ENCODE results near the gene WNT3.
"Not testable (repeated sequence)": the region's sequence is repeated elsewhere in the genome, so short reads cannot be mapped to it uniquely, and the experiment has no call there.

Gene WNT3

GRCh38 chr17:46812624-46813318 is 5.7 kb downstream of the WNT3 start:
- no peak for DNase-seq

- DNase-seq: no peak
Measured at GRCh38 chr17:46811978-46812583, 6.4 kb downstream of the WNT3 start.

DNA sequence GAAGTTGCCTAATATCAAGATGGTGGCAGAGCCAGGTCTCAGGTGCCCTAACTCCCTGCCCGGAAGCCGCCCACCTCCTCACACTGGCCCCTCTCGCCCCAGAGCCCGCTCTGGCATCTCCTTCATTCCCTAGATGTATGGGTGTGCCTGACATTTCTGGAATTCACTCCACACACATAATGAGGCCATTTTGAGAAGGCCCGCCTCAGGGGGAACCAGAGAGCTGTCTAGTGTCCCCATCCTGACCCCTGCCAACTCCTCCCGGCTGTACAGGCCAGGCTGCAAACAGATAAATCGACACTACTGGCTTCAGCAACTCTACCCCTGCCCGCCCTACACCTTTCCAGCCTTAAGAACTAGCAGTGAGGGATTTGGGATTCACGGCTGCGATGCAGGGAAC is 7.7 kb downstream of the WNT3 start:
- no peak for DNase-seq

DNA sequence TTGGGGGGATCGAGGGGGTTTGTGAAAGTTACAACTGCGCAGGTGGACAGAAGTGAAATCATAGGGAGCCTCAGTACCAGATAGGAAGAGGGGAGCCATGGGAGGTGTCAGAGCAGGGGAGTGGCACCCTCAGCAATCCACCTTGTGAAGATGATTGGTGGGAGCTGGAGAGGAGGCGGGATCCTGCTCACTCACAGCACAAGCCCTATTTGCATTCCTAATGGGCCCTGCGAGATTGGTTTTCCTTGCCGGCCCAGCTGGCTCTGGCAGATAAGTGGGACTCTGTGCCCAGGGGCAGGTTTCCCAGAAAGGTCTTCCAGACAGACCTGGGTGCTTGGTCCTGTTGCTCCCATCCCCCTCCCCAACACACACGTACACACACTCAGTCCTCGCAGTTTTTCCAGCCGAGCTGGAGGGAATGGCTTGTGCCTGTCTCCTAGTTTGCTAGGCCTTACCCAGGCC is 9.4 kb downstream of the WNT3 start:
- no peak for DNase-seq

DNA sequence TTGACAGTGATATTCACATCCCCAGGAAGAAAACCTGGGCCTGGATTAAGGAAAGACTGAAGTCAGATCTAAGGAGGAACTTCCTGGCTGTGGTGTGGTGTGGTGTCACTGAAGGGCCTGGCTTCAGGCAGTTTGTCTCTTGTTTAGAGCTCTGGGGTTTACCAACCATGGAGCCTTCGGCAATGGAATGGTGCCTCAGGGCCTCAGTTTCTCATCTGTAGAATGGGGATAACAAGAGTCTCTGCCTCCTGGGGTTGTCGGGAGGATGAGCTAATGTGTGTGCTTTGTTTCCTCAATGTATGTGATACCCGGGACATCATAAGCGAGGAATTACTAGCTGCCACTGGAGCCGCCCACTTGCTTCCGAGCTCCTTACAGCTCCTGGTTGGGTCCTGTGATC is 12.7 kb downstream of the WNT3 start:
- DNase-seq: no peak

DNA sequence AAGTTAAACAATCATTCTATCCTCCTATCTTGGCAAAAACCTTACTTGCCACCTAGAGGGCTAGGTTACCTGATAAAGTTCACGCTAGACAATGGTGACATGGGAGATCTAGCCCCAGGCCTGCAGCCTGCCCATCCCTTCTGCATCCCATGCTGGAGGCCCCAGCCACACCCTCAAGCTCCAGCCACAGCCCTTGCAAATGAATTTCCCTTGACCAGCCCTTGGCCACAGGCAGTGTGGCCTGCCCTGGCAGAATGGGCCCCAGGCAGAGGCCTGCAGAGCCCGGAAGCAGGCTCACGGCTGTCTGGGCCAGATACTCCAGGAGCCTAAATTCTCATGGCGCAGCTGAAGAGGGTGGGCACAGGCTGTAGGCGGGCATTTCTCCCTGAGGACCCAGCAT is 14.9 kb downstream of the WNT3 start:
- DNase-seq: no peak

- no peak for DNase-seq
Measured at GRCh38 chr17:46802800-46803199, 15.7 kb downstream of the WNT3 start.

DNA sequence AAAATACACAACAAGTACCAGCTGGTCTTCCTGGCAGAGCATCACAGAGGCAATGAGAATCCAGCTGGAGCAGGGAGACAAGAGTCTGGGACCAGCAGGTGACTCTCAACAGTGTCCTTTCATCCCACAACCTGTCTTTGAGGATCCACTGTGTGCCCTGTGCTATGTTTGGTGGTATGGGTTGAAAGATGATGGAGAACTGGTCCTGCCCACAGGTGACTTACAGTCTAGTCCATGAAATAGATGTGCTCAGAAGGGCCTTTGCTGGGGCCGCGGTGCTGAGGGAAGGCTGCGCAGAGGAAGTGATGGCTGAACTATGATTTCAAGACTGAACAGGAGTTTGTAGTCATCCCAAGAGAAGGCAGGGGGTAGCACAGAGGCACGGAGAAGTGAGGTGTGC is 17.9 kb downstream of the WNT3 start:
- no peak for DNase-seq

DNA sequence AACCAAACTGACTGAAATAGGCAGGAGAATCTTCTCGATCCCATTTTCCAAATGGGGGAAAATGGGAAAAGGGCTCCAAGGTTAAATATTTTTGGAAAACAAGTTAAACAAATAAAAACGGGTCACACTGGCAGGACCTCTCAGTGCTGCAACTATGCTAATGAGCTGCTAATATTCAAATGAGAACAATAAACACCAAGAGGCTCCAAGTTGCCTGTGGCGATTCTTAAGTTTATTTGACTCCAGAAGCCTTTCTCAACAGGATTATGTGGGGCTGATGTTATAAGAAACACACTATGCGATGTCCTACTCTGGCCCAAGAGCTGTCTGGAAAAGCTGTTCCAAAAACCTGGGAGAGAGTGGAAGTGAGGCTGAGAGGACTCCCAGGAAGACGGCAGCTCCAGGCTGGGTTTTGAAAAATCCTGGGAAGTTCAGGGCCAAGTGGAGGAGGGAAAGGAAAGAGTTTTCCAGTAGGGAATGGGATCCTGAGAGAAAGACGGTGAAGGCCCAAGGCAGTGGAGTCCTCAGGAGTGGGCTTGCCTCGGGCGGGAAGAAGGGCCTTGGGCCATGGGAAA is 21.4 kb downstream of the WNT3 start:
- no peak for DNase-seq

DNA sequence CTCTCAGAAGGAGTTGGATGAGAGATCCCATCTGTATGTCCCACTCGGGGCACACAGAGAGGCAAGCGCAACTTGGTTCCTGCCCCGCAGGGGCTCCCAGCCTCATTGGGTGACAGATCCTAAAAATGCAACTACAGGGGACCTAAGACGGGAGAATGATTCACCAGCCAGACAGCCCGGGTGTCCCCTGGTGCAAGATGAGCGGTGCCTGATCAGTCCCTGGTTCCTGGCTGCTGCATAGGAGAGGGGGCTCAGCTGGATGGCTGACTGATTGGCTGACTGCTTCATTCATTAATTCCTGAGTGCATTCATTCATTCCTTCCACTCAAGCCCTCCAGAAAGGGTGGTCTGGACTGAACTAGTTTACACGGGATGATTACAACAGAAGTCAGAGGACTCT is 22.0 kb downstream of the WNT3 start:
- DNase-seq: no peak

GRCh38 chr17:46796084-46796483 is 22.4 kb downstream of the WNT3 start:
- DNase-seq: no peak

- no peak for DNase-seq
Measured at GRCh38 chr17:46795379-46795952, 23.0 kb downstream of the WNT3 start.

- DNase-seq: no peak
Measured at GRCh38 chr17:46794318-46794717, 24.2 kb downstream of the WNT3 start.

DNA sequence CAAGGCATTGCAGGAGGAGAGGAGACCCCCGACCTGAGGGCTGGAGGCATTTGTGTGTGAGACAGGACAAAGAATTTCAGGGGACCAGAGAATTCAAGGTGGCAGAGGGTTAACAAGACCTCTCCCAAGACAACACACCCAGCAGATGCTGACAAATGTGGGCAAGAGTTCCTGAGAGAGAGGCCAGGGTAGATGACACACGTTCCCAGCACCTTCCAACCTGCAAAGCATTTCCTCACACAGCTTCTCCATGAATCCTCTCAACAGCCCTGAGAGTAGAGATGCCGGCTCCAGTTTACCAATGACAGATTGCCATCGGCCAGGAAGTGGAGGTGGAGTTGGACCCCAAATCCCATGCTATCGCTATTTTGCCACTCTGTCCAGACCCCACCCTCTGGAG is 25.0 kb downstream of the WNT3 start:
- no peak for DNase-seq

DNA sequence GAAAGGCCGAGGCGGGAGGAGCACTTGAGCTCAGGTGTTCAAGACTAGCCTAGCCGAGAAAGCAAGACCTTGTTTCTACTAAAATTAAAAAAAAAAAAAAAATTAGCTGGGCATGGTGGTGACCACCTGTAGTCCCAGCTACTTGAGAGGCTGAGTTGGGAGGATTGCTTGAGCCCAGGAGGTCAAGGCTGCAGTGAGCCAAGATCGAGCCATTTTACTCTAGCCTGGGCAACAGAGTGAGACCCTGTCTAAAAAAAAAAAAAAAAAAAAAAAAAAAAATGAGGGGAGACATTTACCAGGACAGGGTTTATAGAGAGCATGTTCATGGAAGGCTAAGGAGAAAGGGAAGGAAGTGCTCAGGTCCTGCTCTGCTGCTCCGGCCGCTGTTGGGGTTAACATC is 25.5 kb downstream of the WNT3 start:
- DNase-seq: not testable (repeated sequence)

DNA sequence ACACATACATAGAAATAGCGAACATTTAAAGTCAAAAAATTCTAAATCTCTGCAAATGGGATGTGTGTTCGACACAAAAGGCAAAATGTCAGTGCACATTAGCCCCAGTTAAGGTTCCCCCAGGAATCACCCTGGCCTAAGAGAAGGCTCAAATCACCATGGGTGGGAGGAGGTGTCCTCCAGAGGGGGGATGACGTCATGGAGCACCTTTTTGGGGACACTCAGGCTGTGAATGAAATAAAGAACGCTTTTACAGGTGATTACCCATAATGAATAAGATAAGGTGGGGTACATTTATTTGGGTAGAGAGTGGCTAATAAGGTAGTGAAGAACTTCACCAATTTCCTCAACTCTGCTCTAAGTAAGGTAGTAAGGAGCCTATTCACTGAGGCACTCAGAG is 26.4 kb downstream of the WNT3 start:
- DNase-seq: no peak

DNA sequence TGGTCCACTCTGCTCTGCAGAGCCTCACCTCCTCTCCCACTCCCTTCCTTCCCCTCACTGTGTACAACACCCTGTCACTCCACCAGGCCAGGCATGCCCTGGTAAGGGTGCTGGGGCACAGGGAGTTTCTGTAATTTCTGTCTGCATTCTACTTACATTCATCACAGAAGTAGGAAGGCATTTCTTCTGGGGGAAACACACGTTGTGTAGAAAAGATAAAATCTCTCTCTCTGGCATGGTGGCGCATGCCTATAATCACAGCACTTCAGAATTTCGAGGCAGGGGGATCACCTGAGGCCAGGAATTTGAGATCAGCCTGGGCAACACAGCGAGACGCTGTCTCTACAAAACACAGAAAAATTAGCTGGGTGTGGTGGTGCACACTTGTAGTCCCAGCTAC is 27.0 kb downstream of the WNT3 start:
- no peak for DNase-seq

- no peak for DNase-seq
Measured at GRCh38 chr17:46790216-46790615, 28.3 kb downstream of the WNT3 start.

DNA sequence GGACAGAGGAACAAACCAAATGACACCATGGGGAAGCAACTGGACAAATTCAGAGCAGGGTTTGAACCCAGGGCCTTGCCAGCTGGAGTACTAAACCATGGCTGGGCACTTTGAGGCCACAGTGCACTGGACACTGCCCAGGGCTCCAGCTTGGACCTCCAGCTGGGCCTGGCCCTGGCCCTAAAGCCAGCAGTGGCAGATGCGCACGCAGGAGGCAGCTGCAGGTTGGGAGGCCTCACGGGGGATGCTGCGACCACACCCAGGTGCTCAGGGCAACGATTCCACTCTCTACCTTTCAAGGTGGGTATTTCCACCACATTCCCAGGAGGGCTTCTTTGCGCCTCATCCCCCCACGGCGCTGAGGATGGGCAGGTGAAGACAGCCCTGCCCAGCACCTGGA is 28.9 kb downstream of the WNT3 start:
- DNase-seq: no peak

GRCh38 chr17:46788796-46789195 is 29.7 kb downstream of the WNT3 start:
- DNase-seq: no peak

DNA sequence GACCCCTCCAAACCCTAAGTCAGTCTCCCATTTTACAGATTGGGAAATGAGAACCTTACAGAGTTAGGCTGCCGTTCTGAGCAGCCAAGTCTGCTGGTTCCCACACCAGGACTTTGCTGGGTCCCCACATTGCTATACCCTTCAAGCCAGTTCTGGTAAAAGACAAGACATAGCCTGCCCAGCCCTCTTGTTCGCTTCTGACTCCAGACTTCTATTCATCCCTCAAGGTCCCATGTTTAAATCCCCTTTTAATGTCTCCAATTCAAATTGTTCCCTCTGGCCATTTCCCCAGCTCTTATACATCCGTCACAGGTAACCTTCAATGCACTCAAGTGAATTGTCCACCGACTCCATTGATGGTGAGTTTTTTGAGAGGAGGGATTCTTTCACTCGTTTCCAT is 30.2 kb downstream of the WNT3 start:
- no peak for DNase-seq

DNA sequence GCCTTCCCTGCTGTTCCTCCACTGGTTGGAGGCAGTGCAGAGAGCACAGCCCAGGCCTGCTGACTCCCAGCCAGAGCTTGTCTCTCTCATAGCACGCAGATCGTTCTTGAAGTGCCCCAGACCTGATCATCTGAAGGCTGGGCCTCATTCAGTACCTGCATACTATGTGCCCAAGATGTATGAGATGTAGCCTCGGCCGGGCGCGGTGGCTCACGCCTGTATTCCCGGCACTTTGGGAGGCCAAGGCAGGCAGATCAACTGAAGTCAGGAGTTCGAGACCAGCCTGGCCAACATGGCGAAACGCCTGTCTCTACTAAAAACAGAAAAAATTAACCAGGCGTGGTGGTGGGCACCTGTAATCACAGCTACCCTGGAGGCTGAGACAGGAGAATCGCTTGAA is 31.0 kb downstream of the WNT3 start:
- DNase-seq: no peak

DNA sequence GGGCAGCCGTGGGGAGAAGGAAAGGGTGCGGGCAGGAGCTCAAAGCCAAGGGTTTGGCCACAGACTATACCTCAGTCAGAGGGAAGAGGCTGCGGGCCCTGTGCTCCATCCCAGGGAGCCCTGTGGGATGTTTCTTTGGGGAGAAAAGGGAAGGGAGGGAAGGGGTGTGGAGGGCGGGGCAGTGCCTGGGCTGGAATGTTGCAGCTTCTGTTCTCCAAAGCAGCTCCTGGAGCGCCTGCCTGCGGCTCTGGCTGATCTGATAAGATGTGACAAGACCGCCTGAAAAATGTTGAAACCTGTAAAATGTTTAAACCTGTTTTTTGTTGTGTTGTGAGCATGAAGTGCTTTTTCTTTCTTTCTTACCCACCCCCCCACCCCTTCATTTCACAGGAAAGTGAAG is 32.8 kb downstream of the WNT3 start:
- DNase-seq: no peak

DNA sequence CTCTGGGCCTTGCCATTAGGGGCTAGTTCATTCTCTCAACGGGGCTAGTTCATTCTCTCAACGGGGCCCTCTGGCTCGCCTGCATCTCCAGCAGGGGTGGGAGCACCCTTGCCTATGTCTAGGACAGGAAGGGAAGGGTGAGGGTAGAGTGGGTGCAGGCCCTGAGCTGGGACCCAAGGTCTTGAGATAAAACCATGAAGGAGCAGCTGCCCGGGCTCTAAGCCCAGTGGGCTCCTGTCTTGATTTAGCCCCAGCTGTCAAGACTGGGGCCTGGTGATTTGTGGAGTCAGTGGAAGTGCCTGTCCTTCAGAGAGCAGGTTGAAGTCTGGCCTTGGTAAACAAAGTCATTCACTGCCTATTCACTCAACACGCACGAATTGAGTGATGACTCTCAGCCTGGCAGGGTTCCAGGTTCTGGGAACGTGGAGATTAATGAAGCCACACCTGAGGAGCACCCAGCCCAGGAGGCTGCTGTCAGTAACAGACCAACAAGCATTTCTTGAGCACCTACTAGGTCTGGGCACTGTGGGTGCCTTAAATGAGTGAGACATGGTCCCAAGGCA is 35.4 kb downstream of the WNT3 start:
- no peak for DNase-seq
